GM18951 (cell line): ENCODE data around the gene SMTNL2.

Experiments
- POLR2A ChIP-seq: IDR thresholded peaks from 4 replicates; pipeline ENCODE4 v1.6.1; 2011; ENCODE audit warnings: mild to moderate bottlenecking; ENCODE audit not compliant: insufficient read length, insufficient read depth; ENCODE audit errors: extremely low read depth
- in situ Hi-C: fragments of 300-500 bp; cut with MboI; formaldehyde crosslinking; loops from one replicate; pipeline ENCODE4 v1.12.0; 2022; ENCODE audit warnings: low sequenced_read_pairs, mixed read lengths, inconsistent platforms; ENCODE audit not compliant: unreplicated experiment

The SMTNL2 gene

GRCh38 chr17:4559966-4560365 lies 24.4 kb upstream of the SMTNL2 start:
- in situ Hi-C loops = loop anchor here (25.0 kb wide), 1 partner anchor 327 kb away; the partner anchor contains the start of gene C17orf107

GRCh38 chr17:4560421-4560820 lies 23.9 kb upstream of the SMTNL2 start, which contains the start of gene GGT6:
TSS of gene GGT6 (minus strand) at chr17:4560577. CDS start at chr17:4560521, 56 bp downstream.
- in situ Hi-C loops = loop anchor here (25.0 kb wide), 1 partner anchor 327 kb away; the partner anchor contains the start of gene C17orf107
- TF ChIP-seq POLR2A = no peak

More at GRCh38 chr17:4559966-4560365, 24.4 kb upstream of the SMTNL2 start:
- no peak for TF ChIP-seq POLR2A

GRCh38 chr17:4560837-4561256 lies 23.5 kb upstream of the SMTNL2 start:
- no peak for TF ChIP-seq POLR2A
- in situ Hi-C loops = loop anchor here (25.0 kb wide), 1 partner anchor 326 kb away; the partner anchor contains the start of gene C17orf107

GRCh38 chr17:4562015-4562969 lies 22.0 kb upstream of the SMTNL2 start:
- in situ Hi-C loops = loop anchor here (25.0 kb wide), 1 partner anchor 325 kb away; the partner anchor contains the start of gene C17orf107
- TF ChIP-seq POLR2A = no peak

- in situ Hi-C loops = loop anchor here (25.0 kb wide), 1 partner anchor 322 kb away; the partner anchor contains the start of gene C17orf107
- no peak for TF ChIP-seq POLR2A
Measured at GRCh38 chr17:4565209-4566141, 18.9 kb upstream of the SMTNL2 start.

GRCh38 chr17:4566785-4567184 lies 17.5 kb upstream of the SMTNL2 start:
- TF ChIP-seq POLR2A = no peak
- in situ Hi-C loops = loop anchor here (25.0 kb wide), 1 partner anchor 321 kb away; the partner anchor contains the start of gene C17orf107

- TF ChIP-seq POLR2A = no peak
- in situ Hi-C loops = loop anchor here (25.0 kb wide), 1 partner anchor 318 kb away; the partner anchor contains the start of gene C17orf107
Measured at GRCh38 chr17:4569591-4569990, 14.7 kb upstream of the SMTNL2 start.

GRCh38 chr17:4572131-4572530 lies 12.2 kb upstream of the SMTNL2 start:
- in situ Hi-C loops = loop anchor here (25.0 kb wide), 1 partner anchor 315 kb away; the partner anchor contains the start of gene C17orf107

GRCh38 chr17:4573115-4573514 lies 11.2 kb upstream of the SMTNL2 start:
- no peak for TF ChIP-seq POLR2A
- in situ Hi-C loops = loop anchor here (25.0 kb wide), 1 partner anchor 314 kb away; the partner anchor contains the start of gene C17orf107

More at GRCh38 chr17:4572131-4572530, 12.2 kb upstream of the SMTNL2 start:
- TF ChIP-seq POLR2A = no peak

GRCh38 chr17:4573669-4574068 lies 10.7 kb upstream of the SMTNL2 start:
- TF ChIP-seq POLR2A = no peak
- in situ Hi-C loops = loop anchor here (25.0 kb wide), 1 partner anchor 314 kb away; the partner anchor contains the start of gene C17orf107

GRCh38 chr17:4574448-4575045 lies 9.8 kb upstream of the SMTNL2 start:
- in situ Hi-C loops = loop anchor here (25.0 kb wide), 1 partner anchor 313 kb away; the partner anchor contains the start of gene C17orf107
- TF ChIP-seq POLR2A = no peak

- in situ Hi-C loops = no loop called here
Measured at GRCh38 chr17:4576161-4576558, 8.2 kb upstream of the SMTNL2 start.

GRCh38 chr17:4576729-4577322 lies 7.5 kb upstream of the SMTNL2 start:
- TF ChIP-seq POLR2A = no peak
- in situ Hi-C loops = no loop called here

More at GRCh38 chr17:4576161-4576558, 8.2 kb upstream of the SMTNL2 start:
- TF ChIP-seq POLR2A = no peak
